Brain pericyte (primary cell): ENCODE results near the gene TMTC2.
A peak's percentile ranks its signal among the peaks of the same experiment; 100 is the strongest.
"Not testable (repeated sequence)": the region's sequence is repeated elsewhere in the genome, so short reads cannot be mapped to it uniquely, and the experiment has no call there.

Source experiments
- DNase-seq: peaks from one replicate; pipeline ENCODE4 v3.0.0-alpha.2; 2012; ENCODE audit warnings: low read depth, low spot score

Gene TMTC2

GRCh38 chr12:83075471-83075870 lies 388.8 kb downstream of the TMTC2 start:
- DNase-seq = no peak

GRCh38 chr12:83077041-83077440 lies 390.3 kb downstream of the TMTC2 start:
- no peak for DNase-seq

GRCh38 chr12:83082690-83083276 lies 396.1 kb downstream of the TMTC2 start:
- DNase-seq = no peak

GRCh38 chr12:83083616-83084015 lies 396.9 kb downstream of the TMTC2 start:
- DNase-seq = no peak

GRCh38 chr12:83084516-83085234 lies 398.0 kb downstream of the TMTC2 start:
- no peak for DNase-seq

- DNase-seq = no peak
These were observed 399.3 kb downstream of the TMTC2 start for GRCh38 chr12:83086023-83086422.

GRCh38 chr12:83089575-83089974 lies 402.9 kb downstream of the TMTC2 start:
- no peak for DNase-seq

- DNase-seq = no peak
These were observed 405.4 kb downstream of the TMTC2 start for GRCh38 chr12:83092129-83092528.

GRCh38 chr12:83092606-83093005 lies 405.9 kb downstream of the TMTC2 start:
- DNase-seq = no peak

GRCh38 chr12:83093426-83093825 lies 406.7 kb downstream of the TMTC2 start:
- DNase-seq = no peak

GRCh38 chr12:83097643-83098342 lies 411.1 kb downstream of the TMTC2 start:
- no peak for DNase-seq

GRCh38 chr12:83099436-83099835 lies 412.7 kb downstream of the TMTC2 start:
- DNase-seq = no peak

GRCh38 chr12:83102499-83102898 lies 415.8 kb downstream of the TMTC2 start:
- DNase-seq = no peak

- DNase-seq = no peak
These were observed 420.2 kb downstream of the TMTC2 start for GRCh38 chr12:83106873-83107272.

GRCh38 chr12:83110424-83110823 lies 423.7 kb downstream of the TMTC2 start:
- no peak for DNase-seq

- DNase-seq = no peak
These were observed 427.2 kb downstream of the TMTC2 start for GRCh38 chr12:83113945-83114344.

- no peak for DNase-seq
These were observed 428.3 kb downstream of the TMTC2 start for GRCh38 chr12:83114966-83115365.

GRCh38 chr12:83117926-83118325 lies 431.2 kb downstream of the TMTC2 start:
- DNase-seq = not testable (repeated sequence)

GRCh38 chr12:83121897-83122622 lies 435.4 kb downstream of the TMTC2 start:
- DNase-seq = peak; percentile 44

GRCh38 chr12:83122623-83122934 lies 435.9 kb downstream of the TMTC2 start:
- DNase-seq = no peak

GRCh38 chr12:83123039-83123438 lies 436.3 kb downstream of the TMTC2 start:
- DNase-seq = no peak

- no peak for DNase-seq
These were observed 441.8 kb downstream of the TMTC2 start for GRCh38 chr12:83128540-83128939.
